IMR-90 (cell line): ENCODE results near the gene METTL17.

Experiments used
- CEBPB ChIP-seq: IDR thresholded peaks from 2 replicates; pipeline ENCODE4 v1.6.1; 2012; ENCODE audit warnings: low read depth, low read length, improper control_type of control experiment
- CTCF ChIP-seq: conservative IDR thresholded peaks from 2 replicates; pipeline ENCODE4 v1.5.1; 2012; ENCODE audit warnings: mild to moderate bottlenecking, low read depth, low read length, improper control_type of control experiment
- ELK1 ChIP-seq: fragments of 150-350 bp; IDR thresholded peaks from 2 replicates; pipeline ENCODE4 v1.6.1; 2016; ENCODE audit warnings: low read depth, mild to moderate bottlenecking, low read length, moderate library complexity, borderline replicate concordance
- FOS ChIP-seq: fragments of 150-350 bp; IDR thresholded peaks from 2 replicates; pipeline ENCODE4 v1.6.1; 2016; ENCODE audit warnings: low read depth, low read length
- MAFK ChIP-seq: IDR thresholded peaks from 2 replicates; pipeline ENCODE4 v1.6.1; 2012; ENCODE audit warnings: low read depth, low read length, improper control_type of control experiment
- MXI1 ChIP-seq: IDR thresholded peaks from 2 replicates; pipeline ENCODE4 v1.6.1; 2012; ENCODE audit warnings: low read depth, mild to moderate bottlenecking, low read length, moderate library complexity, borderline replicate concordance
- POLR2A ChIP-seq: IDR thresholded peaks from 2 replicates; pipeline ENCODE4 v1.6.1; 2012; ENCODE audit warnings: mild to moderate bottlenecking, low read depth, low read length
- RFX5 ChIP-seq: IDR thresholded peaks from 2 replicates; pipeline ENCODE4 v1.8.0; 2012; ENCODE audit warnings: low read depth, mild to moderate bottlenecking, low read length, moderate library complexity
- SMC3 ChIP-seq: fragments of 150-350 bp; IDR thresholded peaks from 2 replicates; pipeline ENCODE4 v1.6.1; 2016; ENCODE audit warnings: low read depth, mild to moderate bottlenecking, antibody characterized with exemption, low read length, moderate library complexity

DNA sequence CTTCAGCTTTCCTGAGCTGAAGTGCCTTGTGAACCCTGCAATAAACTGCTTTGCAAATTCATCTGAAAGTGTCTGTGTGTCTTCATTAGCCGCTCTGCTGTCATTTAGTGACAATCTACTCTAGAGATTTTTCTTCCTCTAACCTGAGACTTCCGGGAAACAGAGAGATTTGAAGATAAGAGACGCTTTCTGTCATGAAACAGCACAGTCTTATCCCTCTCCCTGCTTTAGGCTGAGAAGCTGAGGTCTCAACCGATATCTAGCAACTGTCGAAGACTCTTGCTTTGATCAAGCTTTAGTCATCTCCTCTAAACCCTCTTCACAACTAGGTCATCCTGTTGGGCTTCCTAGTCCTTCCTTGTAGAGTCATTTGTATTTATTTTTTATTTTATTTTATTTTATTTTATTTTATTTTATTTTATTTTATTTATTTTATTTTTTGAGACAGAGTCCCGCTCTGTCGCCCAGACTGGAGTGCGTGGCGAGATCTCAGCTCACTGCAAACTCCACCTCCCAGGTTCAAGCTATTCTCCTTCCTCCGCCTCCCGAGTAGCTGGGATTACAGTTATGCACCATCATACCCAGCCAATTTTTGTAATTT is 33.3 kb upstream of the METTL17 start:
- TF ChIP-seq CTCF (no peak), POLR2A (no peak), ELK1 (no peak), RFX5 (no peak), SMC3 (no peak), FOS (no peak), MXI1 (no peak), MAFK (no peak), CEBPB (no peak)
